A673 (cell line): ENCODE data around the gene CYTH1. TPM values are rescaled to one million over a fixed set of nuclear protein-coding genes. Genes with fewer than 3 reads are reported as not detected.

Experiments used
- BruUV-seq: library from RNA; stranded (reverse); fragments of 400-500 nt; replicated peaks from 2 replicates; lab custom pipeline; 2021; lab: Mats Ljungman, UMichigan
- CTCF ChIA-PET: fragments of 300-600 bp; sonication (Branson Sonifier 250); formaldehyde crosslinking; loops from one replicate; lab custom pipeline; 2022; ENCODE audit warnings: antibody characterized with exemption; lab: Charles Lee
- POLR2A ChIA-PET: fragments of 300-600 bp; sonication (Branson Sonifier 250); formaldehyde crosslinking; loops from one replicate; lab custom pipeline; 2022; ENCODE audit warnings: antibody characterized with exemption; ENCODE audit not compliant: low non-redundant PET; lab: Charles Lee
- DNase-seq: peaks from one replicate; pipeline ENCODE4 v3.0.0-alpha.2; 2015; ENCODE audit warnings: low spot score
- H3K27ac ChIP-seq: fragments of 200-600 bp; sonication (generic); 2 replicates; pipeline ENCODE4 v1.5.1; 2016; ENCODE audit warnings: mixed run types, low read depth, mild to moderate bottlenecking, mixed read lengths, antibody characterized with exemption, low read length; ENCODE audit not compliant: poor library complexity, severe bottlenecking
- H3K27me3 ChIP-seq: fragments of 200-600 bp; sonication (generic); replicated peaks from 2 replicates; pipeline ENCODE4 v1.6.1; 2017; ENCODE audit warnings: mixed run types, low read depth, mild to moderate bottlenecking, mixed read lengths, antibody characterized with exemption, low read length; ENCODE audit not compliant: insufficient read depth, poor library complexity
- H3K36me3 ChIP-seq: fragments of 200-600 bp; sonication (generic); 2 replicates; pipeline ENCODE4 v1.6.1; 2016; ENCODE audit warnings: mixed run types, mild to moderate bottlenecking, mixed read lengths, antibody characterized with exemption, low read length; ENCODE audit not compliant: insufficient read depth, poor library complexity, severe bottlenecking
- H3K4me1 ChIP-seq: fragments of 200-600 bp; sonication (generic); 2 replicates; pipeline ENCODE4 v1.6.1; 2017; ENCODE audit warnings: mixed run types, mild to moderate bottlenecking, mixed read lengths, antibody characterized with exemption, low read length; ENCODE audit not compliant: insufficient read depth, poor library complexity, severe bottlenecking
- H3K4me3 ChIP-seq: fragments of 200-600 bp; sonication (generic); 2 replicates; pipeline ENCODE4 v1.5.1; 2016; ENCODE audit warnings: low read depth, mixed run types, mild to moderate bottlenecking, mixed read lengths, low read length; ENCODE audit not compliant: poor library complexity, severe bottlenecking
- H3K9me3 ChIP-seq: fragments of 200-600 bp; sonication (generic); 2 replicates; pipeline ENCODE4 v1.6.1; 2016; ENCODE audit warnings: mixed run types, low read depth, mild to moderate bottlenecking, mixed read lengths, antibody characterized with exemption, low read length; ENCODE audit not compliant: poor library complexity, severe bottlenecking
- EZH2 ChIP-seq: fragments of 200-600 bp; sonication (generic); IDR thresholded peaks from 2 replicates; pipeline ENCODE4 v1.6.1; 2017; ENCODE audit warnings: borderline replicate concordance, low read depth, mild to moderate bottlenecking, mixed read lengths, antibody characterized with exemption, low read length; ENCODE audit not compliant: poor library complexity, severe bottlenecking
- intact Hi-C: fragments of 100-400 bp; cut with micrococcal nuclease; formaldehyde crosslinking; loops from one replicate; pipeline ENCODE4 v1.10.0; 2022; ENCODE audit not compliant: unreplicated experiment
- total RNA-seq: library from RNA; stranded (reverse); gene quantifications from 2 replicates; pipeline ENCODE4 v1.2.3, GENCODE V29; 2021
- TF ChIP-seq, protein P1 (sequence below): fragments of 300-800, 200-600 bp; sonication (generic); conservative IDR thresholded peaks from 2 replicates; pipeline ENCODE4 v1.5.1; 2017; ENCODE audit warnings: low read depth, mild to moderate bottlenecking, antibody characterized with exemption, low read length, moderate library complexity, mixed read lengths

CYTH1 gene
- total RNA-seq, 1 experiment from 2014 or later: 17.9 TPM

DNA sequence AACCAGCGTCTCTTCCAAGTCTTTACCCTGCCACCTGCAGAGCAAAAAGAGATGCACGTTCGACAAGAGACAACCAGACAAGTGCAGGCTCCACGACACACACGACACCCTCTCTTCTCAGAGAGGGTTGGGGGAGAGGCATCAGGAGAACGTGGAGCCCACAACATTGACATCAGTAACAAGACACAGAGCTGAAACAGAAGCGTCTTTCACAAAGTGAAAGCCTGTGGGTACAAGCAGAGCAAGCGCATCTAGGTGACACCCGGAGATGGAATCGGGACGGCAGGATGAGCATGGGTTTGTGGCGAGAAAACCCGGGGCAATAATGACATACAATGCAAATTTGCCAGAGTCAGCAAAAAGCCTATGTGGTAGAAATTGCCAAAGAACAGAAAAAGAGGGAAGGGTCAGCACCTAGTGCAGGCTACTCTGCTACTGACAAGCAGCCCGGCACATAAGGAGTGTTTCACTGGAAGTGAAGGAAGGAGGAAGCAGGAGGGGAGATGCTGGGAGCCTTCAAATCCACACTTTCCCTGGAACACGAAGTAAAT is 89.5 kb downstream of the CYTH1 start:
- Histone ChIP-seq H3K27me3 (no peaks in the 10 kb centered on the region), H3K36me3 (no peaks in the 10 kb centered on the region), H3K4me3 (no peak overlapping the region), H3K9me3 (no peaks in the 10 kb centered on the region), H3K27ac (no peak overlapping the region), H3K4me1 (no peaks in the 10 kb centered on the region)
- intact Hi-C loops: no loop called here
- ChIA-PET CTCF (no interaction called here), POLR2A (interaction anchor here (0.7 kb wide), 1 partner anchor 1368 kb away, joined by 3 read pairs; no protein-coding TSS in a partner anchor)
- BruUV-seq: no TSS peak
- TF ChIP-seq, protein P1, sequence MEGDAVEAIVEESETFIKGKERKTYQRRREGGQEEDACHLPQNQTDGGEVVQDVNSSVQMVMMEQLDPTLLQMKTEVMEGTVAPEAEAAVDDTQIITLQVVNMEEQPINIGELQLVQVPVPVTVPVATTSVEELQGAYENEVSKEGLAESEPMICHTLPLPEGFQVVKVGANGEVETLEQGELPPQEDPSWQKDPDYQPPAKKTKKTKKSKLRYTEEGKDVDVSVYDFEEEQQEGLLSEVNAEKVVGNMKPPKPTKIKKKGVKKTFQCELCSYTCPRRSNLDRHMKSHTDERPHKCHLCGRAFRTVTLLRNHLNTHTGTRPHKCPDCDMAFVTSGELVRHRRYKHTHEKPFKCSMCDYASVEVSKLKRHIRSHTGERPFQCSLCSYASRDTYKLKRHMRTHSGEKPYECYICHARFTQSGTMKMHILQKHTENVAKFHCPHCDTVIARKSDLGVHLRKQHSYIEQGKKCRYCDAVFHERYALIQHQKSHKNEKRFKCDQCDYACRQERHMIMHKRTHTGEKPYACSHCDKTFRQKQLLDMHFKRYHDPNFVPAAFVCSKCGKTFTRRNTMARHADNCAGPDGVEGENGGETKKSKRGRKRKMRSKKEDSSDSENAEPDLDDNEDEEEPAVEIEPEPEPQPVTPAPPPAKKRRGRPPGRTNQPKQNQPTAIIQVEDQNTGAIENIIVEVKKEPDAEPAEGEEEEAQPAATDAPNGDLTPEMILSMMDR: no peak
- no peak for TF ChIP-seq EZH2
- no peak for DNase-seq

DNA sequence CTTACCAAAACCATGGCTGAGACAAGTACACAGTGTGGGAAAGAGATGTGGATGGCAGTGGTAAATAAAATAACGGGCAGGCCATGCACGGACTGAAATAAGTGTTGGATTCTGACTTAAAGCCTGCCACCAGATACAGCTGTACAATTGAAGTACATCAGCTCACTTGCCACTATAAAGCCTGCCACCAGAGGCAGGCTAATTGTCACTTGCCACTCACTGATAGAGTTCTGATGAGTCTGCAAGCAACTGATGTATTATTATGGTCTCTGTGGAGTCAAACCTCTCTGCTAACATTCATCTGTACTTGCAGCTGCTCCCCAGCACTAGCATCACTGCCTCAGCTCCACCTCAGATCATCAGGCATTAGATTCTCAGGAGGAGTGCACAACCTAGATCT is 93.0 kb downstream of the CYTH1 start:
- no peak overlapping the region for H3K27ac ChIP-seq
- ChIA-PET CTCF (no interaction called here), POLR2A (no interaction called here)
- TF ChIP-seq EZH2: no peak
- TF ChIP-seq, protein P1: 0 out of 2 replicates have a peak, but pooled peaks have one; percentile 30
- no peak for DNase-seq
- intact Hi-C loops: no loop called here
- H3K9me3 ChIP-seq: no peaks in the 10 kb centered on the region
- BruUV-seq: no TSS peak
- H3K4me3 ChIP-seq: no peak overlapping the region
- H3K27me3 ChIP-seq: no peaks in the 10 kb centered on the region
- no peaks in the 10 kb centered on the region for H3K36me3 ChIP-seq
- H3K4me1 ChIP-seq: no peaks in the 10 kb centered on the region

DNA sequence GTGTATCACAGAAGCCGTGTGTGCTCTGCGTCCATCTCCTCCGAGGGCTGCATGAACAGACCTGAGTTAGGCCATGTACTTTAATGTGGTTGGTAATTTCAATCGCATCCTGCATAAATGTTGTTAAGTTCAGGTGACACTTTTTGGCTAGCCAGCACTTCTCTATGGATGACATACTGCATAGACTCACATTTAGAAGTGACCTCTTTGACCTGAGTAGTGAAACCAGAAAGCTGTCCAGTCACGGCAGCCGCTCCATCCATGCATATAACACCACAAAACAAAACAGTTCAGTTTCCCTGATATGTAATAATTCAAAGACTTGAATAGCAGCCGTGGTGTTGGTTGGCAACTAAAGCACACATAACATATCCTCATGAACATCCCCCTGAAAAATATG is 94.1 kb downstream of the CYTH1 start:
- ChIA-PET CTCF (no interaction called here), POLR2A (no interaction called here)
- BruUV-seq: no TSS peak
- H3K27ac ChIP-seq: no peak overlapping the region
- no peaks in the 10 kb centered on the region for H3K36me3 ChIP-seq
- no peak for TF ChIP-seq EZH2
- TF ChIP-seq, protein P1: no peak
- H3K4me3 ChIP-seq: no peak overlapping the region
- H3K27me3 ChIP-seq: no peaks in the 10 kb centered on the region
- intact Hi-C loops: no loop called here
- no peak for DNase-seq
- no peaks in the 10 kb centered on the region for H3K4me1 ChIP-seq
- H3K9me3 ChIP-seq: no peaks in the 10 kb centered on the region
